Measurements from ENCODE around the gene MAST4. TPM values are rescaled to one million over a fixed set of nuclear protein-coding genes. Genes with fewer than 3 reads are reported as not detected.

The MAST4 gene
- total RNA-seq, 1 donor from 2014 or later, result 10.5 TPM

DNA sequence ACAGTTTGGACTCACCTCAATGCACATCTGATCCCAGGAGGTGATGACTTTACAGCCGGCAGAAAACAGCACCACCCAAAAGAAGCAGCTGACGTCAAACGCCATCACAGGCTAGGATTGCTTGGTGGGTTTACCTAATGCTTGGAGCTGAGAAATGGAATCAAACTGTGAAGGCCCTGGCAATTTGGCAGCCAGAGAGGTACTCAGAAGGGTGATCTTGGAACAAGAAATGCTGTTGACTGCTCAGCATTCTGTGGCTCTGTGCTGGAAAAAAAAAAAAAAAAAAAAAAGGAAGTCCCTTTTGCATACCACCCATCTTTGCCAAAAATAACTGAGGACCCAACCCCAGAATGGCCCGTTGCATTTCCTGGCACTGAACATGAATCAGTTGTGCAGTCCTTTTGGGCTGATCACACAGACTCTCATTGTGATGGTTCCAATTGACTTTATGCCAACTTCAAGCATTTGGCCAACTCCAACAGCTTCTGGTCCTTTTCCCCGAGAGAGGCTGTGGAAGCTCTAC lies 600.4 kb downstream of the MAST4 start, which contains the start of gene CD180:
TSS of gene CD180 (minus strand) at position 263 of the 523 bp plus-strand sequence. CDS start at position 105, 158 bp downstream.
- peaks cover 4% of the 10 kb centered on the region for H3K9me3 Mint-ChIP-seq (ENCODE audit: unreplicated experiment)
- H3K4me3 Mint-ChIP-seq (ENCODE audit: unreplicated experiment), result no peak within 1 kb of the TSS
- TF ChIP-seq, protein P1, sequence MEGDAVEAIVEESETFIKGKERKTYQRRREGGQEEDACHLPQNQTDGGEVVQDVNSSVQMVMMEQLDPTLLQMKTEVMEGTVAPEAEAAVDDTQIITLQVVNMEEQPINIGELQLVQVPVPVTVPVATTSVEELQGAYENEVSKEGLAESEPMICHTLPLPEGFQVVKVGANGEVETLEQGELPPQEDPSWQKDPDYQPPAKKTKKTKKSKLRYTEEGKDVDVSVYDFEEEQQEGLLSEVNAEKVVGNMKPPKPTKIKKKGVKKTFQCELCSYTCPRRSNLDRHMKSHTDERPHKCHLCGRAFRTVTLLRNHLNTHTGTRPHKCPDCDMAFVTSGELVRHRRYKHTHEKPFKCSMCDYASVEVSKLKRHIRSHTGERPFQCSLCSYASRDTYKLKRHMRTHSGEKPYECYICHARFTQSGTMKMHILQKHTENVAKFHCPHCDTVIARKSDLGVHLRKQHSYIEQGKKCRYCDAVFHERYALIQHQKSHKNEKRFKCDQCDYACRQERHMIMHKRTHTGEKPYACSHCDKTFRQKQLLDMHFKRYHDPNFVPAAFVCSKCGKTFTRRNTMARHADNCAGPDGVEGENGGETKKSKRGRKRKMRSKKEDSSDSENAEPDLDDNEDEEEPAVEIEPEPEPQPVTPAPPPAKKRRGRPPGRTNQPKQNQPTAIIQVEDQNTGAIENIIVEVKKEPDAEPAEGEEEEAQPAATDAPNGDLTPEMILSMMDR (IDR thresholded peaks at IDR 0.05), result no peak
- DNase-seq (ENCODE audit: extremely low spot score, unreplicated experiment), result no peak
- no peaks in the 10 kb centered on the region for H3K4me1 Mint-ChIP-seq (ENCODE audit: unreplicated experiment)
- H3K27me3 Mint-ChIP-seq (ENCODE audit: unreplicated experiment), result peaks cover 6% of the 10 kb centered on the region
- H3K27ac Mint-ChIP-seq (ENCODE audit: unreplicated experiment), result no peak within 1 kb of the TSS
- H3K36me3 Mint-ChIP-seq (ENCODE audit: unreplicated experiment), result no peaks in the 10 kb centered on the region

DNA sequence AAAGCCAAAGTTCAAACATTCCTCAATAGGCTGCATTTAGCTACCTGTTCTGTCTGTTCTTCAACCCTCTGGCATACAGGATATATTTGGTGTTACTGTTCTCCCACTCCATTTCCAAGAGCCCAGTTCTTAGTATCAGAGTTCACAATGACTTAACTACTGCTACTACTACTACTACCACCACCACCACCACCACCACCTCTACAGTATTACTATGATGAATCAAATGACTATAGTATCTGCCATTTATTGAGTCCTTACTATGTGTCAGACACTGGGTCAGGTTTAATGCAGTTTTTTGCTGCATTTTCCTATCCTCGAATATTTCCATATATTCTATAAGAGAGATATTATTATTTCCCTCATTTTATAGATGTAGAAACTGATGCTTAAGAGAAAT lies 601.3 kb downstream of the MAST4 start:
- peaks cover 4% of the 10 kb centered on the region for H3K9me3 Mint-ChIP-seq (ENCODE audit: unreplicated experiment)
- no peaks in the 10 kb centered on the region for H3K36me3 Mint-ChIP-seq (ENCODE audit: unreplicated experiment)
- no peaks in the 10 kb centered on the region for H3K4me1 Mint-ChIP-seq (ENCODE audit: unreplicated experiment)
- DNase-seq (ENCODE audit: extremely low spot score, unreplicated experiment), result no peak
- no peak overlapping the region for H3K4me3 Mint-ChIP-seq (ENCODE audit: unreplicated experiment)
- H3K27ac Mint-ChIP-seq (ENCODE audit: unreplicated experiment), result no peak overlapping the region
- TF ChIP-seq, protein P1 (IDR thresholded peaks at IDR 0.05), result no peak
- H3K27me3 Mint-ChIP-seq (ENCODE audit: unreplicated experiment), result peaks cover 6% of the 10 kb centered on the region

DNA sequence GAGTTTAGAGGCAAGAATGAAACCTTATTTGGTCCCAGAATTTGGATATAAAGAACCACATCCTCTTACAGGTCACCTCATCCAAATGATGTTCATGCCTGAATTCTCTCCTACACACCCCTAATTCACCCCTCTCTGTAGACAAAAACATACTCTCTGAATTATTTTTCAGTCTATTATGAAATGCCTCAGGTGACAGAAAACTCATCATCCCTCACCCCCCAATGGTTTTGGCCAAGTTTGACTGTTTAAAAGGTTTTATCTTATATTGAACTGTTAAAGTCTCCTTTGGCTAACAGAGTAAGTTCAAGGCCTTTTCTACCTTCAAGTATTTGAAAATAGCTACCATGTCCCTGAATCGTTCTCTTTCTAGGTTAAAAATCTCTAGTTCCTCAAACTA lies 602.7 kb downstream of the MAST4 start:
- TF ChIP-seq, protein P1 (IDR thresholded peaks at IDR 0.05), result no peak
- DNase-seq (ENCODE audit: extremely low spot score, unreplicated experiment), result no peak
- Mint-ChIP-seq H3K27me3 (ENCODE audit: unreplicated experiment) (peaks cover 6% of the 10 kb centered on the region), H3K4me3 (ENCODE audit: unreplicated experiment) (no peak overlapping the region), H3K36me3 (ENCODE audit: unreplicated experiment) (no peaks in the 10 kb centered on the region), H3K9me3 (ENCODE audit: unreplicated experiment) (peaks cover 4% of the 10 kb centered on the region), H3K27ac (ENCODE audit: unreplicated experiment) (no peak overlapping the region), H3K4me1 (ENCODE audit: unreplicated experiment) (no peaks in the 10 kb centered on the region)

DNA sequence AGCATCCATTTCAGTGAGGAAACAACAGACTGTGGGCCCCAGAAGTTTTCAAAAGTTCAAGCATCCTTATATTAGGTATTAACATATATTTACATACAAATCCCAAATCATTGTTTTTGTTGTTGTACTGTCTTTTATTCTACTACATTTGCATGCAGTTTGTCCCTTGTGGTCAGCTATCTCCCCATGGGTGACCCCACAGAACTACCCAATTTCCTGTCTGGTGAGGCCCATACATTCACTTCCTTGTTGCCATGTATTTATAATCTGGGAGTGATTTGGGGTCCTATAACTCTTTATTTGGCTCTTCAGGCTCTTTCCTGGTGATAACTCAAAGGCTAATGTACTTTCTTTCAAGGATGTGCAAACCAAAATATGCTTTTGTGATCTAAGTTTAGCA lies 603.7 kb downstream of the MAST4 start:
- TF ChIP-seq, protein P1 (IDR thresholded peaks at IDR 0.05), result no peak
- Mint-ChIP-seq H3K9me3 (ENCODE audit: unreplicated experiment) (peaks cover 4% of the 10 kb centered on the region), H3K4me3 (ENCODE audit: unreplicated experiment) (no peak overlapping the region), H3K27ac (ENCODE audit: unreplicated experiment) (no peak overlapping the region), H3K27me3 (ENCODE audit: unreplicated experiment) (peaks cover 9% of the 10 kb centered on the region), H3K4me1 (ENCODE audit: unreplicated experiment) (no peaks in the 10 kb centered on the region), H3K36me3 (ENCODE audit: unreplicated experiment) (no peaks in the 10 kb centered on the region)
- no peak for DNase-seq (ENCODE audit: extremely low spot score, unreplicated experiment)

DNA sequence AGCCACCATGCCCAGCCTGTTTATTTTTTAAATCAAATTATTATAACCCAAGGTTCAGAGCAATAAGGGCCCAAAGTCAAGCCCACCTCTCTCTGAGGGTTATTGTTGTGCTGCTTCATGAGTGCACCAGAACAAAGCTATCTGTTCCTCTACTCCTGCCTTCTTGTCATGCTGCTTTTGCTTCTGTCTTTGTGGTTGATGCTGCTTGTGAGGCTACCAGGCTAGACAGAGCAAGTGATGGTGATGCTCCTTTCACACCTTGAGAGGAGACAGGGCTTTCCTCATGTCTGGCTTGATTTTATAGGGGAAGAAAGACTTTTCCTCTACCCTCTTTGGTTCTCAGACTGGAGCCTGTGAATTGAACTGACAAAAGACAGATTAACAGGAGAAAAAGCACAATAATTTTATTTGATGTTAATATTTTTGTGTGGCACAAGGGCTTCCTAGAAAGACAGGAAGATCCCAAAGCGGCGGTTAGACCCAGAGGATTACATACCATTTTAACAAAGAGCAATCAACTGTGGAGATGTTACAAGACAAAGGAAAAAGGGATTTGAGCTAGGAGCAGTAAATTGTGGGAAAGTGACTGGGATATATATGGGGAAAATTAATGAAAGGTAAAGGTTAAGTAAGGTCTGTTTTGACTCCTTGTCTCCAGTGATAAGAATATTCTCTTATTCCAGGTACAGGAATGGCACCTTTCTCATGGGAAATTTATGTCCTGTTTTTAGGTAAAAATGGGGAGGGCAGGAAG lies 604.8 kb downstream of the MAST4 start:
- DNase-seq (ENCODE audit: extremely low spot score, unreplicated experiment), result no peak
- no peak overlapping the region for H3K4me3 Mint-ChIP-seq (ENCODE audit: unreplicated experiment)
- H3K4me1 Mint-ChIP-seq (ENCODE audit: unreplicated experiment), result no peaks in the 10 kb centered on the region
- H3K9me3 Mint-ChIP-seq (ENCODE audit: unreplicated experiment), result peaks cover 4% of the 10 kb centered on the region
- TF ChIP-seq, protein P1 (IDR thresholded peaks at IDR 0.05), result no peak
- H3K27me3 Mint-ChIP-seq (ENCODE audit: unreplicated experiment), result peaks cover 13% of the 10 kb centered on the region
- no peaks in the 10 kb centered on the region for H3K36me3 Mint-ChIP-seq (ENCODE audit: unreplicated experiment)
- H3K27ac Mint-ChIP-seq (ENCODE audit: unreplicated experiment), result no peak overlapping the region

Measured in osteocyte (in vitro differentiated cells).